Measurements from ENCODE around the gene GABRR3.

GRCh38 chr3:98008855-98009254 is 26.3 kb downstream of the GABRR3 start:
- no peak for TF ChIP-seq EZH2 (IDR thresholded peaks at IDR 0.05; ENCODE audit: low read length, missing control alignments)
- TF ChIP-seq CTCF (conservative IDR thresholded peaks at IDR 0.05 in 1 of 2, IDR thresholded peaks at IDR 0.05 in 1 of 2; ENCODE audit: low read depth in 1 of 2, low read length in 2 of 2), result no peak
